K562 (cell line): ENCODE measurements around the gene AKT1S1. TPM values are rescaled to one million over a fixed set of nuclear protein-coding genes. Genes with fewer than 3 reads are reported as not detected.
A peak's percentile ranks its signal among the peaks of the same experiment; 100 is the strongest.

Experiments used
- FOSL1 ChIP-seq: fragments of 200-800 bp; sonication (Bioruptor generic); conservative IDR thresholded peaks from 2 replicates; pipeline ENCODE4 v1.6.1; 2016; ENCODE audit warnings: missing genetic modification characterization, missing compliant biosample characterization
- FOXA3 ChIP-seq, 2 experiments: fragments of 450-650 bp in 1 of 2; sonication (generic) in 1 of 2; formaldehyde crosslinking; IDR thresholded peaks in 1 of 2; conservative IDR thresholded peaks in 1 of 2; 2 replicates each; pipeline versions ENCODE4 v1.4.0 to v1.8.0; 2020 to 2022; ENCODE audit warnings: mild to moderate bottlenecking in 2 of 2, missing genetic modification reagents in 1 of 2
- HNRNPUL1 ChIP-seq: fragments of 200-400 bp; formaldehyde crosslinking; IDR thresholded peaks from 2 replicates; pipeline ENCODE4 v1.6.1; 2017; ENCODE audit warnings: low read length
- KDM2B ChIP-seq: fragments of 250-450 bp; sonication (Bioruptor Pico); IDR thresholded peaks from 2 replicates; pipeline ENCODE4 v1.8.0; 2021; ENCODE audit warnings: mild to moderate bottlenecking, moderate library complexity
- MAZ ChIP-seq, 2 experiments: fragments of 450-650 bp in 1 of 2; sonication (generic) in 1 of 2; formaldehyde crosslinking; IDR thresholded peaks in 1 of 2; conservative IDR thresholded peaks in 1 of 2; 2 replicates each; pipeline versions ENCODE4 v1.4.0 to v1.5.0; 2020; ENCODE audit warnings: mild to moderate bottlenecking in 1 of 2, missing genetic modification reagents in 1 of 2
- MCM5 ChIP-seq: fragments of 450-650 bp; IDR thresholded peaks from 2 replicates; pipeline ENCODE4 v1.6.1; 2016; ENCODE audit warnings: low read depth
- MYNN ChIP-seq, 2 experiments: sonication (generic); formaldehyde crosslinking in 1 of 2; IDR thresholded peaks; 2 replicates each; pipeline versions ENCODE4 v1.5.0 to v1.6.1; 2016 to 2020; ENCODE audit warnings: antibody characterized with exemption in 1 of 2, missing genetic modification reagents in 1 of 2
- POLR2AphosphoS5 ChIP-seq: IDR thresholded peaks from 2 replicates; pipeline ENCODE4 v1.6.1; 2011; ENCODE audit warnings: mild to moderate bottlenecking, low read depth, low read length, moderate library complexity; ENCODE audit not compliant: control insufficient read depth, insufficient read depth
- RAD51 ChIP-seq: fragments of 450-650 bp; IDR thresholded peaks from 2 replicates; pipeline ENCODE4 v1.7.1; 2016; ENCODE audit warnings: low read depth, mild to moderate bottlenecking, borderline replicate concordance
- RBFOX2 ChIP-seq: fragments of 200-400 bp; formaldehyde crosslinking; IDR thresholded peaks from 2 replicates; pipeline ENCODE4 v1.6.1; 2017; ENCODE audit warnings: low read depth, mild to moderate bottlenecking, low read length, moderate library complexity
- SP2 ChIP-seq: IDR thresholded peaks from 2 replicates; pipeline ENCODE4 v1.6.1; 2011; ENCODE audit warnings: mild to moderate bottlenecking, low read depth, low read length, moderate library complexity; ENCODE audit not compliant: poor library complexity, severe bottlenecking; ENCODE audit errors: extremely low read depth
- U2AF2 ChIP-seq: fragments of 200-400 bp; formaldehyde crosslinking; optimal IDR thresholded peaks from 2 replicates; pipeline ENCODE3; 2017; ENCODE audit warnings: low read depth, mild to moderate bottlenecking, low read length
- ZBED1 ChIP-seq: IDR thresholded peaks from 2 replicates; pipeline ENCODE4 v1.6.1; 2014
- ZFX ChIP-seq: sonication (generic); formaldehyde crosslinking; IDR thresholded peaks from 2 replicates; pipeline ENCODE4 v1.8.0; 2022; ENCODE audit warnings: mild to moderate bottlenecking, missing genetic modification reagents, moderate library complexity
- ZNF140 ChIP-seq: fragments of 250-450 bp; sonication (Bioruptor Pico); IDR thresholded peaks from 2 replicates; pipeline ENCODE4 v1.8.0; 2021; ENCODE audit warnings: moderate library complexity, mild to moderate bottlenecking, inconsistent platforms
- polyA plus RNA-seq, 8 experiments: library from polyadenylated mRNA; depleted of rRNA in 4 of 8; stranded (reverse) in 5 of 8; unstranded in 3 of 8; fragments of >200 nt; fragmentation: Nextera tagmentation in 2 of 8; fragmentation: Illumina TruSeq in 1 of 8; extraction: Ambion mirVana in 2 of 8; extraction: Trizol in 1 of 8; gene quantifications; 2 replicates each; pipeline versions ENCODE4 v1.2.1 to v1.2.3, GENCODE V29; 2011 to 2014; ENCODE audit warnings: inconsistent platforms in 1 of 8, missing spikeins in 1 of 8
- total RNA-seq, 7 experiments: library from RNA; depleted of rRNA in 6 of 7; stranded (reverse); fragments of >200 nt in 6 of 7; fragmentation: Illumina TruSeq in 2 of 7; extraction: Trizol in 2 of 7; gene quantifications; 2 replicates each; pipeline versions ENCODE4 v1.2.1 to v1.2.3, GENCODE V29; 2011 to 2021; ENCODE audit warnings: low replicate concordance in 1 of 7
- TF ChIP-seq, protein P1 (sequence below): fragments of 450-650 bp; formaldehyde crosslinking; IDR thresholded peaks from 2 replicates; pipeline ENCODE4 v1.4.0; 2020; ENCODE audit warnings: mild to moderate bottlenecking, moderate library complexity
- TF ChIP-seq, protein P2 (sequence below): sonication (generic); formaldehyde crosslinking; IDR thresholded peaks from 2 replicates; pipeline ENCODE4 v1.8.1; 2023; ENCODE audit warnings: mild to moderate bottlenecking, missing genetic modification reagents
- TF ChIP-seq, protein P3 (sequence below): sonication (generic); formaldehyde crosslinking; IDR thresholded peaks from 2 replicates; pipeline ENCODE4 v1.8.0; 2022; ENCODE audit warnings: mild to moderate bottlenecking, missing genetic modification reagents

The AKT1S1 gene
- total and polyA plus RNA-seq, 9 of the 15 experiments (the other 6 are each of a cell fraction or from before 2014, with no cell fraction given): 1.2 to 50.3 (median 17.1) TPM

DNA sequence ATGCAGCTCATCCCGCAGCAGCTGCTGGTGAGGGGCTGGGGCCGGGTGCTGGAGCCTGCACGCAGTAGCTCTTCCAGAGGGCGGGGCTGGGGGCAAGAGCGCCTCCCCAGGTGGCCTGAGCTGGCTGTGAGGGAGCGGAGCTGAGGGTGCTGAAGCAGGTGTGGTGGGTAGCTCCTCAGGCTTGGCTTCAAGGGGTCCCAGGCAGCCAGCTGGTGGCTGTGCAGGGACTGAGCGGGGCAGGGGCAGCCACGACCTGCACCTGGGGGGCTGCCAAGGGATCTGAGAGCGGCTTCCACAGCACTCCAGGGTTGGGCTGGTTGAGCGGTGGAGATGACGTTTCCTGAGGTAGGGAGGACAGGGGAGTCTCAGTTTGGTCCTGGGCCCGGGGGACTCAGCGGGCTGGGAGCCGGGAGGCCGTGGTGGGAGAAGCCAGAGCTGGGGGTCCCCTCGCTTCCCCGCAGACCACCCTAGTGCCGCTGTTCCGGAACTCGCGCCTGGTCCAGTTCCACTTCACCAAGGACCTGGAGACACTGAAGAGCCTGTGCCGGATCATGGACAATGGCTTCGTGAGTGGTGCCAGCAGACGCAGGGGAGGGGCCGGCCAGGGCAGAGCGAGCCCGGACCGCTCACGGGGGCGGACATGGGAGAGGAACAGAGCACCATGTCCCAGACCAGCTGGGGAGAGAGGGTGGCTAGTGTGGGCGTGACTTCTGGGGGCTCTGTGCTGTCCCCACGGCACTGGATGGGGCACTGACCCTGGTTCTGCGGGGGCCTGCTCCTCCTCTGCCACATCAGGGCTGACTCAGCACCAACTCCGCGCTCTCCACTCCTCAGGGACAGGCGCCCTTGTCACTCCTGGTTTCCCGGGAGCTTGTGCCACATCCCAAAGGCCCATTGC is 18.8 kb downstream of the AKT1S1 start (continued):
- TF ChIP-seq MYNN (IDR thresholded peaks at IDR 0.05) (peak; percentile 37; the same call in 1 of the 2 replicates), MYNN (CRISPR knock-in tag; IDR thresholded peaks at IDR 0.05) (no peak), ZFX (CRISPR knock-in tag) (peak; percentile 19; the same call in 1 of the 2 replicates), POLR2AphosphoS5 (0 out of 2 replicates have a peak, but pooled peaks have one; percentile 31), FOSL1 (tag) (no peak), KDM2B (CRISPR knock-in tag) (no peak), FOXA3 (CRISPR knock-in tag; conservative IDR thresholded peaks at IDR 0.05 in 1 of 2, IDR thresholded peaks at IDR 0.05 in 1 of 2) (no peak), RBFOX2 (peak; percentile 67), SP2 (no peak), MCM5 (no peak), ZNF140 (no peak), U2AF2 (no peak), RAD51 (no peak), MAZ (CRISPR knock-in tag; conservative IDR thresholded peaks at IDR 0.05 in 1 of 2, IDR thresholded peaks at IDR 0.05 in 1 of 2) (no peak), ZBED1 (no peak), HNRNPUL1 (no peak)
- TF ChIP-seq, protein P1, sequence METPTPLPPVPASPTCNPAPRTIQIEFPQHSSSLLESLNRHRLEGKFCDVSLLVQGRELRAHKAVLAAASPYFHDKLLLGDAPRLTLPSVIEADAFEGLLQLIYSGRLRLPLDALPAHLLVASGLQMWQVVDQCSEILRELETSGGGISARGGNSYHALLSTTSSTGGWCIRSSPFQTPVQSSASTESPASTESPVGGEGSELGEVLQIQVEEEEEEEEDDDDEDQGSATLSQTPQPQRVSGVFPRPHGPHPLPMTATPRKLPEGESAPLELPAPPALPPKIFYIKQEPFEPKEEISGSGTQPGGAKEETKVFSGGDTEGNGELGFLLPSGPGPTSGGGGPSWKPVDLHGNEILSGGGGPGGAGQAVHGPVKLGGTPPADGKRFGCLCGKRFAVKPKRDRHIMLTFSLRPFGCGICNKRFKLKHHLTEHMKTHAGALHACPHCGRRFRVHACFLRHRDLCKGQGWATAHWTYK: no peak
- TF ChIP-seq, protein P2, sequence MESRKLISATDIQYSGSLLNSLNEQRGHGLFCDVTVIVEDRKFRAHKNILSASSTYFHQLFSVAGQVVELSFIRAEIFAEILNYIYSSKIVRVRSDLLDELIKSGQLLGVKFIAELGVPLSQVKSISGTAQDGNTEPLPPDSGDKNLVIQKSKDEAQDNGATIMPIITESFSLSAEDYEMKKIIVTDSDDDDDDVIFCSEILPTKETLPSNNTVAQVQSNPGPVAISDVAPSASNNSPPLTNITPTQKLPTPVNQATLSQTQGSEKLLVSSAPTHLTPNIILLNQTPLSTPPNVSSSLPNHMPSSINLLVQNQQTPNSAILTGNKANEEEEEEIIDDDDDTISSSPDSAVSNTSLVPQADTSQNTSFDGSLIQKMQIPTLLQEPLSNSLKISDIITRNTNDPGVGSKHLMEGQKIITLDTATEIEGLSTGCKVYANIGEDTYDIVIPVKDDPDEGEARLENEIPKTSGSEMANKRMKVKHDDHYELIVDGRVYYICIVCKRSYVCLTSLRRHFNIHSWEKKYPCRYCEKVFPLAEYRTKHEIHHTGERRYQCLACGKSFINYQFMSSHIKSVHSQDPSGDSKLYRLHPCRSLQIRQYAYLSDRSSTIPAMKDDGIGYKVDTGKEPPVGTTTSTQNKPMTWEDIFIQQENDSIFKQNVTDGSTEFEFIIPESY (CRISPR knock-in tag): peak; percentile 35; the same call in 1 of the 2 replicates
- TF ChIP-seq, protein P3, sequence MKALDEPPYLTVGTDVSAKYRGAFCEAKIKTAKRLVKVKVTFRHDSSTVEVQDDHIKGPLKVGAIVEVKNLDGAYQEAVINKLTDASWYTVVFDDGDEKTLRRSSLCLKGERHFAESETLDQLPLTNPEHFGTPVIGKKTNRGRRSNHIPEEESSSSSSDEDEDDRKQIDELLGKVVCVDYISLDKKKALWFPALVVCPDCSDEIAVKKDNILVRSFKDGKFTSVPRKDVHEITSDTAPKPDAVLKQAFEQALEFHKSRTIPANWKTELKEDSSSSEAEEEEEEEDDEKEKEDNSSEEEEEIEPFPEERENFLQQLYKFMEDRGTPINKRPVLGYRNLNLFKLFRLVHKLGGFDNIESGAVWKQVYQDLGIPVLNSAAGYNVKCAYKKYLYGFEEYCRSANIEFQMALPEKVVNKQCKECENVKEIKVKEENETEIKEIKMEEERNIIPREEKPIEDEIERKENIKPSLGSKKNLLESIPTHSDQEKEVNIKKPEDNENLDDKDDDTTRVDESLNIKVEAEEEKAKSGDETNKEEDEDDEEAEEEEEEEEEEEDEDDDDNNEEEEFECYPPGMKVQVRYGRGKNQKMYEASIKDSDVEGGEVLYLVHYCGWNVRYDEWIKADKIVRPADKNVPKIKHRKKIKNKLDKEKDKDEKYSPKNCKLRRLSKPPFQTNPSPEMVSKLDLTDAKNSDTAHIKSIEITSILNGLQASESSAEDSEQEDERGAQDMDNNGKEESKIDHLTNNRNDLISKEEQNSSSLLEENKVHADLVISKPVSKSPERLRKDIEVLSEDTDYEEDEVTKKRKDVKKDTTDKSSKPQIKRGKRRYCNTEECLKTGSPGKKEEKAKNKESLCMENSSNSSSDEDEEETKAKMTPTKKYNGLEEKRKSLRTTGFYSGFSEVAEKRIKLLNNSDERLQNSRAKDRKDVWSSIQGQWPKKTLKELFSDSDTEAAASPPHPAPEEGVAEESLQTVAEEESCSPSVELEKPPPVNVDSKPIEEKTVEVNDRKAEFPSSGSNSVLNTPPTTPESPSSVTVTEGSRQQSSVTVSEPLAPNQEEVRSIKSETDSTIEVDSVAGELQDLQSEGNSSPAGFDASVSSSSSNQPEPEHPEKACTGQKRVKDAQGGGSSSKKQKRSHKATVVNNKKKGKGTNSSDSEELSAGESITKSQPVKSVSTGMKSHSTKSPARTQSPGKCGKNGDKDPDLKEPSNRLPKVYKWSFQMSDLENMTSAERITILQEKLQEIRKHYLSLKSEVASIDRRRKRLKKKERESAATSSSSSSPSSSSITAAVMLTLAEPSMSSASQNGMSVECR (CRISPR knock-in tag): no peak
